Peyer's patch (tissue), 4 donors: ENCODE measurements around the gene C1QTNF6.

Experiments
- CTCF ChIP-seq, 6 experiments: fragments of 450-650 bp in 4 of 6; fragments of 200-600 bp in 2 of 6; sonication (generic) in 1 of 6; IDR thresholded peaks; one replicate each; pipeline ENCODE4 v1.5.1; 2017 to 2019; ENCODE audit warnings: antibody characterized with exemption in 6 of 6, mild to moderate bottlenecking in 3 of 6, moderate library complexity in 1 of 6
- POLR2A ChIP-seq, 2 donors: fragments of 450-650 bp; IDR thresholded peaks; one replicate each; pipeline ENCODE4 v1.5.1; 2017; ENCODE audit warnings: antibody characterized with exemption in 2 of 2, mild to moderate bottlenecking in 2 of 2, moderate library complexity in 2 of 2

- TF ChIP-seq POLR2A (IDR thresholded peaks at IDR 0.05) (no peak), CTCF (IDR thresholded peaks at IDR 0.05) (no peak)
Measured at GRCh38 chr22:37215890-37216289, 27.8 kb upstream of the C1QTNF6 start.
